PFSK-1 (cell line): ENCODE results near the gene SRMS.

Source experiments
- POLR2AphosphoS5 ChIP-seq: IDR thresholded peaks from 2 replicates; pipeline ENCODE4 v1.6.1; 2012; ENCODE audit warnings: low read depth, mild to moderate bottlenecking, control low read depth, low read length, moderate library complexity
- REST ChIP-seq, 2 experiments: IDR thresholded peaks; 2 replicates each; pipeline versions ENCODE4 v1.6.1 to v1.8.0; 2011 to 2012; ENCODE audit warnings: low read depth in 2 of 2, low read length in 2 of 2, control low read depth in 1 of 2, inconsistent platforms in 1 of 2, mild to moderate bottlenecking in 1 of 2, moderate library complexity in 1 of 2; ENCODE audit not compliant: insufficient read depth in 1 of 2
- TAF1 ChIP-seq: IDR thresholded peaks from 2 replicates; pipeline ENCODE4 v1.6.1; 2012; ENCODE audit warnings: low read length, control low read depth, borderline replicate concordance; ENCODE audit not compliant: insufficient read depth

- TF ChIP-seq TAF1 (no peak), REST (IDR thresholded peaks at IDR 0.05; ENCODE audit: insufficient read depth in 1 of 2, low read depth in 2 of 2, low read length in 2 of 2) (no peak), POLR2AphosphoS5 (no peak)
Measured at GRCh38 chr20:63542031-63542559, 5.5 kb downstream of the SRMS start.
